HG02943 (cell line): ENCODE measurements around the gene CEBPB.

Experiments used
- ATAC-seq: cut with Tn5 transposase; IDR thresholded peaks from one replicate; pipeline ENCODE4 v1.9.1; 2021; ENCODE audit warnings: mild to moderate bottlenecking, low read depth, moderate library complexity; ENCODE audit not compliant: unreplicated experiment

CEBPB gene

DNA sequence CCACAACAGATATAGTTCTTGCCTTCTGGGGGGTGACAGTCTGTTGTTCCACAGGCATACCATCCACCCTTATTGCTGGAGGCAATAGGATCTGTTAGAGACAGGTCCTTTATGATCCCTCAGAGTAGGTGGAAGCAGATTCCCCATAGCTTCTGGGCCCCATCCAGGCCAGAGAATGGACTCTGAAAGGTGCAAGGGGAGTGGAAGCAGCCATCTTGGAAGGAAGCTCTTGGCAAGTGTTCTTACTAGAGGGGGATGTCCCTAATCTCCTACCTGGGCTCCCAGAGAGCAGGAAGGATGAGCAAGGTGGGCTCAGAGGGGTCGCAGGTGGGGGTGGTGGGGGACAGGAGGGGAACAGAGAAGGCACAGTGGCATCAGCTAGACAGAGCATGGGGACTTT is 33.4 kb downstream of the CEBPB start:
- no peak for ATAC-seq

DNA sequence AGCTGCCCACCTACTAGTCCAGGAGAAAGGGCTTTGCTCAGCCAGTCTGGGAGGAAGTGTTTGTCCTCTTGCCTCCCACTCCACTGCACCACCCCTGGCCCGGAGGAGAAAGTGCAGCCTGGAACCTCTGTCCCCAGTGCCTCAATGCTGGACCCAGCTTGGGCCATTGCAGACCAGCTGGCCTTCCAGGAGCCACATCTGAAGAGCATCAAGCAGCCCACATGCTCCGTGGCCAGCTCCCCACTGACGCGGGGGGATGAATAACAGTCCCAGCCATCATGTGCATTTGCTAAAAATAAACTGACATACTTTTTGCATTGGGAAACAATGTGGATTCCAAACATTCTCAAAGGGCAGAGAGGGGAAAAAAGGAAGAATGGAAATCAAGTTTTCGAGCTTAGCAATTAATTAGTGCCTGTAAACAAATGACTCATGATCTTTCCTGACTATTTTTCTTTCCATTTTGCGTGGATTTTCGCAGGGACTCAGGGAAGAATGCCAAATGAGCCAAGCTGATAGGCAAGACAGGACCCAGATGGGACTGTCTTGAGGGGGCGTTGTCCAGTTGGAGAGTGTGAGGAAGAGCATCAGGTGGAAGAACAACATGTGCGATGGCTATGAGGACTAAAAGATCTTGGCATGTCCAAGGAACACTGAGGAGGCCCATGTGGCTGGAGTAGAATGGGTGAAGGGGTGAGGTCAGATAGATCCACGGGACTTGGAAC is 34.1 kb downstream of the CEBPB start:
- ATAC-seq = no peak

DNA sequence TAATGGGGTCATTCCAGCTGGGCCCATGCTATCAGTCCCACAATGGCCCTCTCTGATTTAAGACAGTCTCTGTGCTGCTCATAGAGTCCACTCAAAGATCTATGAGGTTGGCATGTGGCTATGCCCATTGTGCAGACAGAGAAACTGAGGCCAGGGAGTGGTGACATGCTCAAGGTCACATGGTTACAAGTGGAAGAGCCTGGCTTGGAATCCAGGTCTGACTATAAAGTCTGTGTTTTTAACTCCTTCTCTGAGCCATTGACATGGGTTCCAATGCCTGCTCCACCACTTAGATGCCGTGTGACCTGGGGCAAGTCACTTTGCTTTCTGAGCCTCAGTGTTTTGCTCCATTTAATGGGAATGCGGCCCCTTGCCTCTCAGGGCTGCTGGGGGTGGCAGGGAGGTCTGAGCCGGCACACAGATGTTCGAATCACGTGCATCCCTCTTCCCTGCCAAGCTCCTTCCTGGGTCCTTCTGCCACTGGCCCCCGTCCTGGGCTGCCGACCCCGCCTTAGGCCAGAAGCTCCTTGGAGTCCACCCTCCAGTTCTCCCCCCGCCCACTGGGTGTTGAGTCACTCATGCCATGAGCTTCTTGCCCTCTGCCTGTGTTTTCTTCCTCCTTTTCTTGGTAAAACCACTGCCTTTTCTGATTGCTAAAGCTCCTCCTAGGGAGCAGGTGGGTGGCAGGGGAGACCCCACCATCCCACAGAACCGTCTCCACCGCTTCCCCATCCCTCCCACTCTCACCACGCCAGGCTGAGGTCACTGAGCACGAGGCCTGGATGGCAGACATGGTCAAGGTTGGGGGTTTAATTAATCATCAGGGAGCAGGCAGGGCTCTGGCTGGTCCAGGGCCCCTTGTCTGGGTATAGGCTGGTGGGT is 35.7 kb downstream of the CEBPB start:
- no peak for ATAC-seq

DNA sequence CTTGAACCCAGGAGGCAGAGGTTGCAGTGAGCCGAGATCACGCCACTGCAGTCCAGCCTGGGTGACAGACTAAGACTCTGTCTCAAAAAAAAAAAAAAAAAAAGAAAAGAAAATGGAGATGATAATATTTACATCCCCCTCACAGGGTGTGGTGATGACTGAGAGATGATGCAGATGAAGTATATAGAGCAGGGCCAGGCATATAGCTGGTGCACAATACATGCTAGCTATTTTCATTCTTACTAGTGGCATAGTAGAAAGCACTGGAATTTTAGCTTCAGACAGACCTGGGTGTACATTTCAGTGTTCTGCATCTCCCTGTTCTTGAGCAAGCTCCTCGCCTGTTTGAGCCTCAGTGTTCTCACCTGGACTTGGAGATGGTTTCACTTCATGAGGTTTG is 36.9 kb downstream of the CEBPB start:
- no peak for ATAC-seq

DNA sequence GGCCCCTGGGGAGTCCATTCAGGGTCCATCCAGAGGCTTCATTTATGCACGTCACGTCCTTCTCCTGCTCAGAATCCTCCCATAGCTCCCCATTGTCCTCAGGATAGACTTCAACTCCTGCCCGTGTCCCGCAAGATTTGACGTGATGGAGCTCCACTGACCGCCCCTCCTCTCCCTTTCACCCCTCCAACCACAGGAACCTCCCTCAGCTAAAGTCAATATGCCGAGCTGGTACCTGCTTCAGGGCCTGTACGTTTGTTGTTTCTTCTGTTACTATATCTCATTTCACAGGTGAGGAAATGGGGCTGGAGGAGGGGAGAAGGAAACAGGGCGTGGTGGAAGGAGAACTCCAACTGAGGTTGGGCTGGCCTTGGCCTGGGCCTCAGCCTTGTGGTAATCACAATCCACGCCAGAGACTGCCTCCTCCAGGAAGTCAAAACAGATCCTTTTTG is 38.6 kb downstream of the CEBPB start:
- no peak for ATAC-seq

DNA sequence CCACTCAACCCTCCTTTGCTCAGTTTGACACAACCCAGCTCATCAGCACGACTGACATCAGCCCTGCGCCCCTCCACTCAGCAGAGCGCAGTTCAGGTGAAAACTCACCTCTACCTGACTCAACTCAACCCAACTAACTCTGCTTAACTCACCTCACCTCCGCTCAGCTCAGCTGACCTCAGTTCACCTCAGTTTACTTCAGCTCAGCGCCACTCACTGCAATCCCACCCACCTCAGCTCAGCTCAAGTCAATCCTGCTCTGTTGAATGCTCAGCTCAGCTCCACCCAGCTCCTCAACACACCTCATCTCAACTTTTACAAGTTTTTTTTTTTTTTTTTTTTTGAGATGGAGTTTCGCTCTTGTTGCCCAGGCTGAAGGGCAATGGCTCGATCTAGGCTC is 39.6 kb downstream of the CEBPB start:
- ATAC-seq = no peak

DNA sequence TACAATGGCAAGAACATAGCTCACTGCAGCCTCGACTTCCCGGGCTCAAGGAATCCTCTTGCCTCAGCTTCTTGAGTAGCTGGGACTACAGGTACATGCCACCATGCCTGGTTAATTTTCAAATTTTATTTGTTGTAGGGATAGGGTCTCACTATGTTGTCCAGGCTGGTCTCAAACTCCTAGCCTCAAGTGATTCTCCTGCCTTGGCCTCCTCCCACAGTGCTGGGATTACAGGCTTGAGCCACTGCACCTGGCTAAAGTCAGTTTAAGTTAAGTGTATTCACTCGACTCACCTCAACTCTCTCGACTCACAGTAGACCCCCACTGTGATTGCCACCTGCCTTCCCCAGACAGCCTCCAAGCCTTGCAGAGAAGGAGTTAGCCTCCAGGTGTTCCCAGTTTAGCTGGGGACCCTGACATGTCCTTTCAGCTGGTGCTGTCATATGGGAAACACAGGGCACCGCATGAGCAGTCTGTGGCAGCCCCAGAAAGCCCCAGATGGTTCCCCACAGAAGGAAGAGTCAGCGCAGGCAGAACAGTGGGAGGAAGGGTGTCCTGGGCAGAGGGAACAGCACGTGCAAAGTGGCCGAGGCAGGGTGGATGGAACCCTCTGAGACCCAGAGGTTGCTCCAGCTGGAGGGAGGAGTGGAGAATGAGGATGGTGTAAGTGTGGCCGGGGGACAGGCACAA is 40.4 kb downstream of the CEBPB start:
- no peak for ATAC-seq

DNA sequence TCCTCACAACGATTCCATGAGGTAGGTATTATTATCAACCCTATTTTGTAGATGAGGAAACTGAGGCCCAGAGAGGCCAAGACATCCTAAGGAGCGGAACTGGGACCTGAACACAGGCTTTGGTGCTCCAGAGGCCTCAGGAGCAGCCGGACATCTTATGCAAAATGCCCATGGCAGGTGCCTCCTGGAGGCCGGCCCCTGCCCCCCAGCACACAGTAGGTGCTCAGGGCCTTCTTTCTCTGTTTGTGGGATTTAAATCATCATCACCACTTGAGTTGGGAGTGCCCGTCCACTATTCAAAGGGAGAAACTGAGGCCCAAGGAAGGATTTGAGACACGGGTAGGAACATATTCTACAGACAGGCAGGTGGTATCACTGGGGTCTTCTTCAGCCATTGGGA is 41.2 kb downstream of the CEBPB start:
- no peak for ATAC-seq

DNA sequence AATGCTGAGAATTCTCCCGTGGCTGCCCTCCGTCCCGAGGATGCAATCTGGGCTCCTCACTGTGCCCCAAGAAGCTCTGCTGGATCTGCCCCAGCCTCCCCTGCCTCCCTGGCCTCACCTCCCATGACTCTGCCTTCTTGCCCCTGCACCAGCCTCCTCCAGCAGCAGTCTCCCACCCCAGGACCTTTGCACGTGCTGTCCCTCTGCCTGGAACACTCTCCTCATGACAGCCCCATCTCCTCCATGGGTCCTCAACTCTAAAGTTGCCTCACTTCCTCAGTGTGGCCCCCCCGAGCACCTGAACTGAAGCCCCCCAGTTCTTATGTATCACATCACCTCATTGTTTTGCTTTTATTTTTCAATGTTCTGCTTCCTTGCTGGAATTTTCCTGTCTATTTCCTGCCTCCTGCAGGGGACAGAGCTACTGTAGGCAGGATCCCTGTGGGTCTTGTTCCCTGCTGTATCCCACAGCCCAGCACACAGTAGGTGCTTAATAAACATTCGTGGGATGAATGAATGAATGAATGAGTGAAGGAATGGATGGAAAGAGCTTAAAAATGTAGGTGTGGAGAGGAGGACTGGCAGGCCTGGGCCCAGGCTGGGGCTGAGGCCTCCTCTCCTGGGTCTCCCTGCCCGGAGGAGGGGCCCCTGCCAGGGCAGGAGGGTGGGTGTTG is 42.2 kb downstream of the CEBPB start:
- no peak for ATAC-seq

DNA sequence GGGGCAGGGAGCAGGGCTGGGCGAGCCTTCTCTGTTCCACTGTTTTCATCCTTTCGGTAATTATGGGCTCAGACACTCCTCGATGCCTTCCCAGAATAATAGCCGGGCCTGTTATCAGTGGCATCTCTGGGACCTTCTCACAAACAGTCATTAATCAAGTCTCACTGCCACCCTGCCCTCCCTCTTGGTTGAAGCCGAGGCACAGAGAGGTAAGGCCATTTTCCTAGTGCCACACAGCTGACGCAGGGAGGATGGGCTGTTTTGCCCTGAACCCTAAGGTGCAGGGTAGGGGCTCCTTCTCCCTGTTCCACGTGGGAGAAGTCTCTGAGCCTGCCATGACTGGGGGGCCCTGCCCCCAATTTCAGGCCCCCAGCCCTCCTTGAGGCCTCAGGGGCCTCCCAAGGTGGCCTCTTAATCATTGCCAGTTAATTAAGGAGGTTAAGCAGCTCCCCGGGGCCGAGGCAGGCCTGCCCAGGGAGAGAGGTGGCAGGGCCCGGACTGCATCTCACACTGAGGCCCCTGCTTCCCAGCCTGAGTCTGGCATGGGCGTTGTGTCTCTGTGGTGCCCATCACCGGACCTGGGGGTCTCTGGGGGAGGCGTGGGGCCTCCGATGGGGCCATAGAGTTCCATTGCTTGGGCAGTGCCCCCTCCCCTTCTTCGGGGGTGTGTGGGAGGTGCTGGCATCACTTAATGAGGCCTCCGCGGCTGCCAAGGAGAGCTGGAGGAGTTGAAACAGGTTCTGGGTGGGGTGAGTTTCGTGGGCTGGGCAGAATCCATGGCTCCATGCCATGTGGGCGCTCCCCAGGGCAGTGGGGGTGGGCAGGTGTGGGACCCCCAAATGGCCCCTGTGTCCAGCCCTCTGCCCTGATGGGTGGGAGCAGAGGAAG is 42.9 kb downstream of the CEBPB start:
- ATAC-seq = no peak

DNA sequence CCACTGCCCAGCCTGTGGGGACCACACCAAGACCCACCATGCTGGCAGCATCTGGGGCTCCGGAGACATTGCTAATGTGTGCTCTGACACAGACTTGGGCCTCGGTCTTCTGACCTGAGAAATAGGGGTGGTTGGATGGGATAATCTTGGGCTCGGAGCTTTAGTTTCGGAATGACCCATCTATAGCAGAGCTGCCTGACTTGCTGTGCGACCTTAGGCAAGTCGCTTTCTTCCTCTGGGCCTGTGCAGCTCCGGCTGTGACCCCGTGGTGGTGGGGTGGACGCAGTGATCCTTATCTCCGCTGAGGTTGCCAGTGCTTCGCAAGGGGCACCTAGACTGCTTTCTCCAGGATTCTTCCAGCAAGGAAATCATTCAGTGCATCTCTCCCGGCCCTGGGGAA is 43.7 kb downstream of the CEBPB start:
- no peak for ATAC-seq

DNA sequence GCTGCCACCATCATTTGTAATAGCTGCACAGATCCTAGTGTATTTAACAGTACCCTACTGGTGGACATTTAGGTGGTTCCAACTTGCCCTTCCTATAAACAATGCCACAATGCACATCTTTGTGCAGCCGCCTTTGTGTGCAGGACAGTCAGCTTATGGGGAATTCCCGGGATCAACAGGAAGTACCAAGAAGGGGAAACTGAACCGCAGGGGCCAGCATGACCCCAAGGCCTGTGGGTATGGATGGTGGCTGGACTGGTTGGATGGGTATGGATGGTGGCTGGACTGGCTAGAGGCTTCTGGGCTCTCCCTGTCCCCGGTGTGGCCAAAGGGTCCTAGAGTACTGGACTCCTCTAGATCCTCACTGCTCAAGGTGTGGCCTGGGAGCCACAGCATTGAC is 46.7 kb downstream of the CEBPB start:
- no peak for ATAC-seq

DNA sequence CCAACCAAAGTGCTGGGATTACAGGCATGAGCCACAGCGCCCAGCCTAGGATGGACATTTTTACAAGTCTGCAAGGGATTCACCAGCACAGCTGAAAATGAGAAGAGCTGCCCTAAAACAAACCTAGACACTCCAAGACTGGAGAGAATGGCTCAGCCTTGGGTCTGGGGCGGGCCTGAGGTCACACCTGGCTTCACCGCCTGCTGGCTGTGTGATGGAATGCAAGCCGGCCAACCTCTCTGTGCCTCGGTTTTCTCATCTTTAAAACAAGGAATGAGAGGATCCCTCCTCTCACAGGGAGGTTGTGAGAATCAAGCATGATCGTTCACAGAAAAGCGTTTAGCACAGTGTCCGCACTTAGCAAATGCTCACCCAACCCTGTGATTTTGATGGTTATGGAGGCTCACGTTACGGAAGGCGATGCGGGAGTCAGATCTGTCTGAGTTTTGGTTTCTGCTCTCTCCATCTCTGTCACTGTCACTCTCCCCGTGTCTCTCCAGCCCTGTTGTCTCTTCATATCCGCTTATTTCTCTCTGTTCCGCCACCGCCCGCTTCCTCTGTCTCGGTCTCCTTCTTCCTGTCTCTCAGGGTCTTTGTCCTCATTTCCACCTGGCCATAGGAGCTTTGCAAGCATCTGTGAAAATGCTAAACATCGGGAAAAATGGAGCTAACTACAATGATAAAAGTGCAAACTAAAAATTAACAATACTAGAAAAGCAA is 47.6 kb downstream of the CEBPB start:
- ATAC-seq = no peak

DNA sequence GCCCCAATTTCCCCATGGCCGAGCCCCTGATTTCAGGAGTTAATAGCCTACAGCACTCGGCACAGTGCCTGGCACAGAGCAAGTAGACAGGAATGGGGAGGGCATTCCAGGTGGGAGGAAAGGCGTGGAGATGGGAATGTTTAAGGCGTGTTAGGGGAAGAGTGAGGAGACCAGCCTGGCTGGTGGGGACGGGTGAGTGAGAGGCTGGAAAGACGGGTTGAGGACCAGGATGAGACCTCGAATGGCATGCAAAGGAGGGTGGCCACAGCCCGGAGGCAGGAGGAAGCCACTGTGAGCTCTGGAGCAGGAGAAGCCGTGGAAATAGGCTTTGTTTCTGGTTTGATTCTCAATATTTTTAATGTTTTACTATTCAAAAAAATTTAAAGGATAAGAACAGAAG is 49.5 kb downstream of the CEBPB start:
- ATAC-seq = no peak

DNA sequence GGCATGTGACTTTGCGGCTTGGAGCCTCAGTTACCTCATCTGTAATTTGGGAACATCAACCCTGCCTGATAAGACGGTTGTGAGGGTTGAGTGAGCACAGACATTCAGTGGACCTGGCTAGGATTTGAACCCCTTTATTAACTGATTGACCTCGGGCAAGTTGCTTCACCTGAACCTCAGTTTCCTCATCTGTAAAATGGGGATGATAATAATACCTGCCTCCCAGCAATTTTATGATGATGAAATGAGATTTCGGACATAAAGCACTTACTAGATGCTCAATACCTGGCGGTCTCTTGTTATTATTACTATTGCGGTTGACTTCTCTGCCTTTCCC is 51.5 kb downstream of the CEBPB start:
- ATAC-seq = no peak
